Measurements from ENCODE around the gene NEUROG1.

The NEUROG1 gene

DNA sequence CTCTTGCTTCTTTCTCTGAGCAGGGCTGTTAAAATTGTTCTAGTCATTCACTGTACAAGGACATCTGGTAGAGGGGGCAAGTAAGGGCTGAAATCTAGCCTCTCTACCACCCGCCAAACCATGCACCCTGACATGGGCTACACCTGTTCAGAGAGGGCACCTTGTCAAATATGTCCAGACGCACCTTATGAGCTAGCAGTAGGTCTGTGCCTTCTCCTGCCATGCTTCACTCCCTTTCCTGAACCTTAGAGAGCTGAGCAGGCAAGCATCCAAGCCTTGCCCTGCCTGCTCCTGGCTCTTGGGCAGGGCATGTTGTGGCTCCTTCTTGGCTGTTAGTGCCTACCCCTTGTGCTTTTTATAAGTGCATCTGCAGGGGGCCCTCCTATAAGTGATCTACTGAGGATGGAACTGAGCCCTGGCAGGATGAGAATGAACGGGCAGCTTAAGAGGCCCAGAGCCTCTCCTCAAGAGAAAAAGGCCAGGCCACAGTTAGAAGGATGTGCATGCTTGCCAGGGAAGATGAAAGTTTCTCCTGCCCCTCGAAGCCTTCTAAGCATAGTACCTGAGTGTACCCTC is 3.8 kb upstream of the NEUROG1 start:
- DNase-seq (ENCODE audit: low read depth): no peak
- no peak overlapping the region for H3K4me3 ChIP-seq (ENCODE audit: control insufficient read depth, low read depth, low read length)
- TF ChIP-seq, protein P1, sequence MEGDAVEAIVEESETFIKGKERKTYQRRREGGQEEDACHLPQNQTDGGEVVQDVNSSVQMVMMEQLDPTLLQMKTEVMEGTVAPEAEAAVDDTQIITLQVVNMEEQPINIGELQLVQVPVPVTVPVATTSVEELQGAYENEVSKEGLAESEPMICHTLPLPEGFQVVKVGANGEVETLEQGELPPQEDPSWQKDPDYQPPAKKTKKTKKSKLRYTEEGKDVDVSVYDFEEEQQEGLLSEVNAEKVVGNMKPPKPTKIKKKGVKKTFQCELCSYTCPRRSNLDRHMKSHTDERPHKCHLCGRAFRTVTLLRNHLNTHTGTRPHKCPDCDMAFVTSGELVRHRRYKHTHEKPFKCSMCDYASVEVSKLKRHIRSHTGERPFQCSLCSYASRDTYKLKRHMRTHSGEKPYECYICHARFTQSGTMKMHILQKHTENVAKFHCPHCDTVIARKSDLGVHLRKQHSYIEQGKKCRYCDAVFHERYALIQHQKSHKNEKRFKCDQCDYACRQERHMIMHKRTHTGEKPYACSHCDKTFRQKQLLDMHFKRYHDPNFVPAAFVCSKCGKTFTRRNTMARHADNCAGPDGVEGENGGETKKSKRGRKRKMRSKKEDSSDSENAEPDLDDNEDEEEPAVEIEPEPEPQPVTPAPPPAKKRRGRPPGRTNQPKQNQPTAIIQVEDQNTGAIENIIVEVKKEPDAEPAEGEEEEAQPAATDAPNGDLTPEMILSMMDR (conservative IDR thresholded peaks at IDR 0.05; ENCODE audit: control insufficient read depth, insufficient read depth, low read depth, low read length): no peak

DNA sequence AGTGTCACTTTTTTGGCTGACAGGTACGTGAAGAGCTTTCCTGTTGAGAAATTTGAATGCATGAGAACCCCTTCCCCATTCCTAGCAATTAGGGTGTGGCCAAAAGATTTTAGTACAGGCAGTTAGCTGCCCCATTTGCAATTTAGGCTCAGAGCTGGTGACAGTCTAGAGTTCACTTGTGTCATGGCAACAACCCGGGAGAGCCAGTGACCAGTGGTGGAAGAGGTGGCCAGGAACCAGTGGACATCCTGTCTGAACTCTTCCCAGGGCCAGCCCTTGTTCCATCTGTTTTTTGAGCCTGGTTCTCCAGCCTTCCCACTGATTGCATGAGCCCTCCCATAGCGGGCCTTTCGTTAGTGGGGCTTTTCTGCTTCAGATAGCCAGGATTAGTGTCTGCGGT is 2.5 kb upstream of the NEUROG1 start:
- no peak for DNase-seq (ENCODE audit: low read depth)

DNA sequence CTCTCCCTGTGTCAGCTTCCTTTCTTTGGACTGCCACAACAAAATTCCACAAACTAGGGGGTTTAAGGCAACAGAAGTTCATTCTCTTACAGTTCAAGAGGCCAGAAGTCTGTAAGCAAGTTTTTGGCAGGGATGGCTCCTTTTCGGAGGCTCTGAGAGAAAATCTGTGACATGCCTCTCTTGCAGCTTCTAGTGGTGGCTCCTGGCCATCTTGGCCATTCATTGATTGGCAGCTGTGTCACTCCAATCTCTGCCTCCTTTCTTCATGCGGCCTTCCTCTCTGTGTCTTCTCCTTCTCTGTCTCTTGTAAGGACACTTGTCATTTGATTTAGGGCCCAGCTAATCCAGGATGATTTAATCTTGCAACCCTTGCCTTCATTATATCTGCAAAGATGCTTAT is 2.0 kb upstream of the NEUROG1 start:
- no peak overlapping the region for H3K4me3 ChIP-seq (ENCODE audit: control insufficient read depth, low read depth, low read length)
- TF ChIP-seq, protein P1 (conservative IDR thresholded peaks at IDR 0.05; ENCODE audit: control insufficient read depth, insufficient read depth, low read depth, low read length): no peak
- DNase-seq (ENCODE audit: low read depth): no peak

More for the DNA sequence above, 2.5 kb upstream of the NEUROG1 start:
- TF ChIP-seq, protein P1 (conservative IDR thresholded peaks at IDR 0.05; ENCODE audit: control insufficient read depth, insufficient read depth, low read depth, low read length): no peak
- H3K4me3 ChIP-seq (ENCODE audit: control insufficient read depth, low read depth, low read length): no peak overlapping the region

DNA sequence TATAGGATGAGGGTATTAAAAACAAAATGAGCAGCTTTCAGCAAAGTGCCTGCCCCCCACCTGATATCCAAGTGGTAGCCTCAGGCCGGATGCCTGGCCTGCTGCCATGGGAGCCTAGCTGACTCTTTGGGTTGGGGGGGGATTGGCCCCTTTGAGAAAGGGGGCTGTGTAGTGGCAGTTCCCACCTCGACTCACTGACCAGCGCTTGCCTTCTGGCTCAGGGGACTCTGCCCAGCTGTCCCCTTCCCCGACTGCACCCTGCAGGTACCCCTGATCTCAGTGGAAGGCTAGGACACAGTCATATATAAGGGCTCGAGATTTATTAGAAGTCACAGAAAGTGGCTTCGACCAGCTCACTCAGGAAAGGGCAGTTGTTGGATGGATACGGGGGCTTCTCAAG is 1.5 kb upstream of the NEUROG1 start:
- no peak overlapping the region for H3K4me3 ChIP-seq (ENCODE audit: control insufficient read depth, low read depth, low read length)
- TF ChIP-seq, protein P1 (conservative IDR thresholded peaks at IDR 0.05; ENCODE audit: control insufficient read depth, insufficient read depth, low read depth, low read length): no peak
- no peak for DNase-seq (ENCODE audit: low read depth)

DNA sequence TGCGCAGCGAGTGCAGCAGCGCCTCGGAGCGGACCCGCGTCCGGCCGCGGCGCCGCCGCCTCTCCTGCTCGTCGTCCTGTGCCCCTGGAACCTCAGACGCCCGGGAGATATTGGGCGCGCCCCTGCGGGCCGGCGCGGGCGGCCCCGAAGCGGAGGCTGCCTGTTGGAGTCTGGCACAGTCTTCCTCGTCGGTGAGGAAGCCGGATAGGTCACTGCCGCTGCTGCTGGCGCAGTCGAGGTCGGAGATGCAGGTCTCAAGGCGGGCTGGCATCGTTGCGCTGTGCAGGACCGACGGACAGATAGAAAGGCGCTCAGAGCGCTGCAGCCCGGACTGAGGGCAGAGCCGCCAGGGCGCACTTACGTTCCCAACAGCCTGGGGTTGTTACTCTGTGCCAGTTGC is 344 bp downstream of the NEUROG1 start:
- TF ChIP-seq, protein P1 (conservative IDR thresholded peaks at IDR 0.05; ENCODE audit: control insufficient read depth, insufficient read depth, low read depth, low read length): no peak
- DNase-seq (ENCODE audit: low read depth): no peak
- H3K4me3 ChIP-seq (ENCODE audit: control insufficient read depth, low read depth, low read length): no peak overlapping the region

DNA sequence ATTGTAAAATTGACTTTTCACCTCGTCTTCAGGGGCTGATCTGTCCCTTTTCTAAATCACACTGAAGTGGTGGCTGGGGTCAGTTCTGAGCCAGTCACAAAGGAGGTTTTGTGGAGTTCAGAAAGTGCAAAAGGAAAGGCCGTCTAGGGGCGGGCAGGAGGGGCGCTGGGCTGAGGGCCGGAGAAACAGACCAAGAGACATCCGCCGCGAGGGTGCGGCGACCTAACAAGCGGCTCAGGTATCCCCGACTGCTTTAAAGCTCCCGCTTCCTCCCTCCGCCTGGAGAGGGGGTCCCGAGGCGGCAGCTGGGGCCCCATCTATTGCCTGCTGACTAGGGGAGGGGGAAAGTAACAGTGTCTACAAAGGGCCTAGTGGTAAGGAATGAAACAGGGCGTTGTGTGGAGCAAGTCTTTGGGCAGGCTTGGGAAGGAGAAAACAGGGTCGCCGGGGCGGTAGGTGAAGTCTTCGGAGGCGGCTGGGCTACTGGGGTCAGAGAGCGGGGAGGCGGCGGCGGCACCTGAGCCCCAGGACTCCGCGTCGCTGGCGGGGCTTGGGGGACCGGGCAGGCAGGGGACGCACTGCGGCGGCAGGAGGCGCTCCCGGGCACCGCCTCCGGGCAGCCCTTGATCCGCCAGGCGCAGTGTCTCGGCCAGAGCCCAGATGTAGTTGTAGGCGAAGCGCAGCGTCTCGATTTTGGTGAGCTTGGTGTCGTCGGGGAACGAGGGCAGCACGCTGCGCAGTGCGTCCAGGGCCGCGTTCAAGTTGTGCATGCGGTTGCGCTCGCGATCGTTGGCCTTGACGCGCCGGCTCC is 950 bp downstream of the NEUROG1 start:
- peak; percentile 7 for DNase-seq (ENCODE audit: low read depth)
- H3K4me3 ChIP-seq (ENCODE audit: control insufficient read depth, low read depth, low read length): no peak overlapping the region
- TF ChIP-seq, protein P1 (conservative IDR thresholded peaks at IDR 0.05; ENCODE audit: control insufficient read depth, insufficient read depth, low read depth, low read length): no peak

Data from fibroblast of mammary gland (primary cell).